Bone marrow (tissue), 2 donors: Measurements from ENCODE around the gene RCAN2.
"Not testable (repeated sequence)": the region's sequence is repeated elsewhere in the genome, so short reads cannot be mapped to it uniquely, and the experiment has no call there.

Experiments used
- DNase-seq, 2 donors: peaks; one replicate each; lab custom pipeline; 2025; lab: John Stamatoyannopoulos, UW

RCAN2 gene

GRCh38 chr6:46440141-46440540, 51.1 kb downstream of the RCAN2 start:
- DNase-seq = no peak

GRCh38 chr6:46438245-46438644, 53.0 kb downstream of the RCAN2 start:
- DNase-seq = no peak

GRCh38 chr6:46437671-46438221, 53.5 kb downstream of the RCAN2 start:
- DNase-seq = no peak

GRCh38 chr6:46422619-46423018, 68.6 kb downstream of the RCAN2 start:
- DNase-seq = no peak

- DNase-seq = no peak
Measured at GRCh38 chr6:46421939-46422338, 69.3 kb downstream of the RCAN2 start.

- no peak for DNase-seq
Measured at GRCh38 chr6:46420921-46421638, 70.2 kb downstream of the RCAN2 start.

- DNase-seq = peak in 1 of 2 donors; percentile 25
Measured at GRCh38 chr6:46419576-46420002, 71.7 kb downstream of the RCAN2 start.

- DNase-seq = no peak
Measured at GRCh38 chr6:46414398-46414797, 76.9 kb downstream of the RCAN2 start.

GRCh38 chr6:46412662-46413061, 78.6 kb downstream of the RCAN2 start:
- DNase-seq = no peak

GRCh38 chr6:46411456-46412197, 79.6 kb downstream of the RCAN2 start:
- no peak for DNase-seq

GRCh38 chr6:46410334-46410953, 80.8 kb downstream of the RCAN2 start:
- no peak for DNase-seq

- DNase-seq = no peak
Measured at GRCh38 chr6:46407776-46408530, 83.3 kb downstream of the RCAN2 start.

GRCh38 chr6:46407246-46407645, 84.0 kb downstream of the RCAN2 start:
- no peak for DNase-seq

- not testable (repeated sequence) for DNase-seq
Measured at GRCh38 chr6:46405620-46406180, 85.5 kb downstream of the RCAN2 start.

- DNase-seq = no peak
Measured at GRCh38 chr6:46400898-46401297, 90.4 kb downstream of the RCAN2 start.

GRCh38 chr6:46395530-46395929, 95.7 kb downstream of the RCAN2 start:
- DNase-seq = no peak

- no peak for DNase-seq
Measured at GRCh38 chr6:46393940-46394337, 97.3 kb downstream of the RCAN2 start.

GRCh38 chr6:46393161-46393939, 97.9 kb downstream of the RCAN2 start:
- DNase-seq = no peak

GRCh38 chr6:46392294-46392693, 99.0 kb downstream of the RCAN2 start:
- no peak for DNase-seq

GRCh38 chr6:46390153-46390876, 100.9 kb downstream of the RCAN2 start:
- no peak for DNase-seq
